ENCODE data around the gene SMARCA1.

The SMARCA1 gene

DNA sequence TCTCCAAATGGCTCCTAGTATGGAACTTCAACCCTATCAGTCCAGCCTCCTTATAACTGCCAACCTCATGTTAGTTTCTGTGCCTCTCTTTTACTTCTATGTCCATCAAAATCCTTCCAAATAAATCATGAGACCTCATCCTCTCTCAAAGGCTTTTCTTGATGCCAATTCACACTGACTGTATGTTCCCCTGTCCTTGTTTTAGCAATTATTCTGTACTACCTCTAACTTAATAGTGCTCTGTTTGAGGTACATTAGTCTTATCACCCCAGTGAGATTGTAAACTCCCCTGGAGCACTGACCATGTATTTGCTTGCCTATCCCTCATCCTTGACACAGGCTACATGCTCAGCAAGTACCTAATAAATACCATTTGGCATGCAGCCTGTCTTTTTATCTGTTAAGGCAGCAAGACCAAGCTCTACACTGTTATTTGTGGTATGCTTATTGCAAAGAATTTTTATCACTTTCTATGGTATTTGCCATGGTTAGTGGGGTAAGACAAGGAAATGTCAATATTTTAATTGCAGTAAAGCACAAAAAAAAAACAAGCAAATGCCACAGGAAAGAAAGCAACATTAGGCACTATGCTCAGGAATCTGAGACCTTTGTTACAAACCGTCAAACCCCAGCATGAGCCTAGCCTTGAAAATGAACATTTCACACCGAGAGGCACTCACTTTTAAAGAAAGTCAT lies 119.2 kb downstream of the SMARCA1 start:
- Histone ChIP-seq H3K4me3 (ENCODE audit: low read depth in 1 of 2, low read length in 2 of 2) (no peak overlapping the region), H3K4me1 (ENCODE audit: control insufficient read depth in 1 of 2, insufficient read depth in 2 of 2, low read length in 2 of 2) (no peaks in the 10 kb centered on the region), H3K9me3 (ENCODE audit: control insufficient read depth in 1 of 2, low read length in 2 of 2) (no peaks in the 10 kb centered on the region), H3K9ac (ENCODE audit: low read depth in 1 of 2, low read length in 2 of 2) (no peak overlapping the region), H3K27me3 (ENCODE audit: control insufficient read depth in 1 of 2, insufficient read depth in 2 of 2, low read length in 2 of 2) (no peaks in the 10 kb centered on the region), H3K36me3 (ENCODE audit: control insufficient read depth in 1 of 2, insufficient read depth in 2 of 2, low read length in 2 of 2) (no peaks in the 10 kb centered on the region), H3K27ac (ENCODE audit: low read depth, low read length) (no peak overlapping the region)
